GM12878 (cell line): ENCODE results near the gene FAM161A. TPM values are rescaled to one million over a fixed set of nuclear protein-coding genes. Genes with fewer than 3 reads are reported as not detected.

Experiments used
- ATAC-seq: fragments of 200-7000 bp; cut with Tn5 transposase; 3 replicates; pipeline ENCODE4 v1.9.1; 2020; ENCODE audit warnings: mild to moderate bottlenecking, moderate library complexity
- BruUV-seq: library from RNA; stranded (reverse); fragments of 400-500 nt; replicated peaks from 2 replicates; lab custom pipeline; 2021; lab: Mats Ljungman, UMichigan
- CTCF ChIA-PET: fragments of 300-600 bp; sonication (Branson Sonifier 250); formaldehyde crosslinking; extraction: SDS; loops from one replicate; lab custom pipeline; 2021; ENCODE audit warnings: inconsistent platforms; lab: Yijun Ruan, JAX
- POLR2A ChIA-PET: fragments of 350-600 bp; formaldehyde crosslinking; extraction: SDS; loops from one replicate; lab custom pipeline; 2021; ENCODE audit warnings: inconsistent platforms; lab: Charles Lee
- RAD21 ChIA-PET: fragments of 300-600 bp; sonication (Branson Sonifier 250); formaldehyde crosslinking; loops from one replicate; lab custom pipeline; 2023; ENCODE audit warnings: antibody characterized with exemption; ENCODE audit not compliant: unreplicated experiment; lab: Charles Lee
- SMC1A ChIA-PET: fragments of 300-600 bp; sonication (Branson Sonifier 250); formaldehyde crosslinking; loops from one replicate; lab custom pipeline; 2023; ENCODE audit not compliant: unreplicated experiment, uncharacterized antibody; lab: Charles Lee
- DNase-seq: peaks from one replicate; pipeline ENCODE4 v3.0.0-alpha.2; 2011; ENCODE audit warnings: low read depth, low spot score
- FAIRE-seq: peaks from 3 replicates; lab custom pipeline; 2011; peaks lifted over from hg19 to GRCh38; lab: Jason Lieb, UNC
- H2AFZ ChIP-seq: 2 replicates; pipeline ENCODE4 v1.6.0; 2011; ENCODE audit warnings: low read depth, low read length, control low read depth; ENCODE audit not compliant: control insufficient read depth
- H3K27ac ChIP-seq: 2 replicates; pipeline ENCODE4 v1.5.1; 2011; ENCODE audit warnings: control low read depth; ENCODE audit not compliant: control insufficient read depth, insufficient read depth
- H3K27me3 ChIP-seq, 2 experiments: replicated peaks in 1 of 2; 2 replicates each; pipeline versions ENCODE4 v1.6.0 to v1.6.1; 2011; ENCODE audit warnings: low read length in 1 of 2; ENCODE audit not compliant: control insufficient read depth in 2 of 2, insufficient read depth in 2 of 2
- H3K36me3 ChIP-seq, 2 experiments: 2 replicates each; pipeline ENCODE4 v1.5.1; 2011; ENCODE audit warnings: low read length in 1 of 2; ENCODE audit not compliant: control insufficient read depth in 2 of 2, insufficient read depth in 2 of 2
- H3K4me1 ChIP-seq: 2 replicates; pipeline ENCODE4 v1.6.1; 2011; ENCODE audit warnings: mild to moderate bottlenecking, low read length, moderate library complexity, mixed read lengths; ENCODE audit not compliant: control insufficient read depth, insufficient read depth
- H3K4me2 ChIP-seq: 2 replicates; pipeline ENCODE4 v1.6.0; 2011; ENCODE audit warnings: control low read depth; ENCODE audit not compliant: control insufficient read depth, insufficient read depth
- H3K4me3 ChIP-seq: fragments of 200-600 bp; sonication (generic); 2 replicates; pipeline ENCODE4 v1.5.1; 2016
- H3K79me2 ChIP-seq: 2 replicates; pipeline ENCODE4 v1.6.0; 2011; ENCODE audit warnings: low read length; ENCODE audit not compliant: control insufficient read depth, insufficient read depth
- H3K9ac ChIP-seq: 2 replicates; pipeline ENCODE4 v1.8.0; 2011; ENCODE audit warnings: low read length, control low read depth, mixed read lengths; ENCODE audit not compliant: control insufficient read depth, insufficient read depth
- H3K9me3 ChIP-seq: replicated peaks from 3 replicates; pipeline ENCODE4 v1.5.1; 2011; ENCODE audit warnings: mild to moderate bottlenecking, low read length; ENCODE audit not compliant: control insufficient read depth, insufficient read depth
- H4K20me1 ChIP-seq: 2 replicates; pipeline ENCODE4 v1.6.0; 2011; ENCODE audit not compliant: control insufficient read depth, insufficient read depth
- BHLHE40 ChIP-seq, 2 experiments: fragments of 450-650 bp in 1 of 2; IDR thresholded peaks; 2 replicates each; pipeline ENCODE4 v1.6.1; 2011 to 2017; ENCODE audit warnings: low read depth in 2 of 2, borderline replicate concordance in 1 of 2, improper control_type of control experiment in 1 of 2, low read length in 1 of 2, mild to moderate bottlenecking in 1 of 2
- CHD1 ChIP-seq: IDR thresholded peaks from 2 replicates; pipeline ENCODE4 v1.6.1; 2012; ENCODE audit warnings: low read depth, low read length, improper control_type of control experiment
- IRF4 ChIP-seq: IDR thresholded peaks from 2 replicates; pipeline ENCODE4 v1.6.1; 2011; ENCODE audit warnings: low read depth, low read length
- NBN ChIP-seq: fragments of 450-650 bp; IDR thresholded peaks from 2 replicates; pipeline ENCODE4 v1.6.1; 2016
- NFIC ChIP-seq: IDR thresholded peaks from 2 replicates; pipeline ENCODE4 v1.6.1; 2012; ENCODE audit warnings: low read depth, mild to moderate bottlenecking, inconsistent platforms, low read length, moderate library complexity
- NFYA ChIP-seq: IDR thresholded peaks from 2 replicates; pipeline ENCODE4 v1.6.1; 2011; ENCODE audit warnings: low read depth, mild to moderate bottlenecking, low read length, improper control_type of control experiment, borderline replicate concordance
- NR2F1 ChIP-seq: fragments of 450-650 bp; conservative IDR thresholded peaks from 2 replicates; pipeline ENCODE4 v1.6.1; 2017; ENCODE audit warnings: mild to moderate bottlenecking
- RAD51 ChIP-seq: fragments of 450-650 bp; IDR thresholded peaks from 2 replicates; pipeline ENCODE4 v1.6.1; 2016; ENCODE audit warnings: moderate library complexity, mild to moderate bottlenecking, inconsistent platforms
- TCF12 ChIP-seq: IDR thresholded peaks from 2 replicates; pipeline ENCODE4 v1.6.1; 2011; ENCODE audit warnings: low read depth, mild to moderate bottlenecking, low read length
- ZBTB11 ChIP-seq: fragments of 450-650 bp; formaldehyde crosslinking; IDR thresholded peaks from 2 replicates; pipeline ENCODE4 v1.5.0; 2022; ENCODE audit warnings: mild to moderate bottlenecking, missing genetic modification characterization
- WGBS: methylation state at CpG from one replicate; pipeline ENCODE4 v1.1.6; 2016; ENCODE audit warnings: low lambda C conversion rate; ENCODE audit not compliant: insufficient replicate concordance, insufficient coverage; ENCODE audit errors: missing lambda C conversion rate; 5-methylcytosine and 5-hydroxymethylcytosine counted together
- in situ Hi-C: fragments of 300-500 bp; cut with MboI; formaldehyde crosslinking; loops from 9 replicates; pipeline ENCODE4 v1.14.3; 2018; ENCODE audit warnings: mixed read lengths
- intact Hi-C: fragments of 100-400 bp; cut with micrococcal nuclease; formaldehyde crosslinking; loops from one replicate; pipeline ENCODE4 v1.14.2; 2022; ENCODE audit not compliant: unreplicated experiment
- polyA plus RNA-seq, 11 experiments: library from polyadenylated mRNA; depleted of rRNA in 4 of 11; unstranded in 6 of 11; stranded (reverse) in 5 of 11; fragments of >200 nt; fragmentation: Nextera tagmentation in 4 of 11; fragmentation: Illumina TruSeq in 1 of 11; extraction: Ambion mirVana in 4 of 11; extraction: Trizol in 1 of 11; gene quantifications; 1 replicate in 1 of 11; 2 replicates in 10 of 11; pipeline versions ENCODE4 v1.2.1 to v1.2.3, GENCODE V29; 2011 to 2016; ENCODE audit warnings: inconsistent platforms in 2 of 11, missing spikeins in 2 of 11, low read depth in 1 of 11
- total RNA-seq, 4 experiments: library from RNA; depleted of rRNA in 3 of 4; stranded (reverse); fragments of >200 nt in 3 of 4; fragmentation: Illumina TruSeq in 1 of 4; extraction: Trizol in 1 of 4; gene quantifications; 2 replicates each; pipeline versions ENCODE4 v1.2.1 to v1.2.3, GENCODE V29; 2013 to 2021

The FAM161A gene
- total and polyA plus RNA-seq, 10 of the 15 experiments (the other 5 are each of a cell fraction or from before 2014, with no cell fraction given), result 2.2 to 12.2 (median 8.9) TPM

GRCh38 chr2:61841286-61841685 lies 12.6 kb downstream of the FAM161A start:
- H3K4me3 ChIP-seq, result no peak overlapping the region
- H3K36me3 ChIP-seq, result no peaks in the 10 kb centered on the region
- H2AFZ ChIP-seq, result no peak overlapping the region
- H3K4me1 ChIP-seq, result no peaks in the 10 kb centered on the region
- ATAC-seq (no peak), FAIRE-seq (no peak), DNase-seq (no peak)
- in situ Hi-C loops, result no loop called here
- H3K27ac ChIP-seq, result no peak overlapping the region
- BruUV-seq, result no TSS peak
- H3K9ac ChIP-seq, result no peak overlapping the region
- POLR2A ChIA-PET, result no interaction called here
- no peaks in the 10 kb centered on the region for H4K20me1 ChIP-seq
- RAD21 ChIA-PET, result no interaction called here
- H3K79me2 ChIP-seq, result no peaks in the 10 kb centered on the region
- no peak overlapping the region for H3K4me2 ChIP-seq
- CTCF ChIA-PET, result interaction anchor here (2.3 kb wide), 1 partner anchor 49 kb away, joined by 6 read pairs; no protein-coding TSS in a partner anchor
- 98% methylated on average over 3 of the region's 3 CpGs for WGBS
- TF ChIP-seq NFIC, result no peak
- no peaks in the 10 kb centered on the region for H3K9me3 ChIP-seq
- no peaks in the 10 kb centered on the region for H3K27me3 ChIP-seq
- intact Hi-C loops, result no loop called here
- SMC1A ChIA-PET, result interaction anchor here (0.8 to 1.2 kb wide), 2 partner anchors 12 to 33 kb away, joined by 3 read pairs; no protein-coding TSS in a partner anchor

- ChIA-PET CTCF (no interaction called here), RAD21 (no interaction called here)
- ATAC-seq, result no peak
- Histone ChIP-seq H3K27ac (no peak overlapping the region), H3K36me3 (no peaks in the 10 kb centered on the region; a peak in 1 of 4 replicates), H3K9me3 (no peaks in the 10 kb centered on the region), H2AFZ (no peak overlapping the region), H3K4me3 (no peak overlapping the region), H3K4me2 (no peak overlapping the region)
- DNase-seq, result no peak
- 28% methylated on average over 1 of the region's 1 CpG for WGBS
- BruUV-seq, result no TSS peak
- no peak for FAIRE-seq
- intact Hi-C loops, result no loop called here
- TF ChIP-seq NR2F1 (no peak), NFYA (no peak), RAD51 (no peak), CHD1 (no peak), TCF12 (no peak), BHLHE40 (IDR thresholded peaks at IDR 0.05; ENCODE audit: borderline replicate concordance in 1 of 2, low read depth in 2 of 2, low read length in 1 of 2) (no peak), IRF4 (no peak), NBN (no peak), ZBTB11 (no peak)
- TF ChIP-seq, all 136 proteins: peak for 0
- Histone ChIP-seq H3K4me1 (no peaks in the 10 kb centered on the region), H3K27me3 (no peaks in the 10 kb centered on the region), H3K79me2 (no peaks in the 10 kb centered on the region), H4K20me1 (no peaks in the 10 kb centered on the region), H3K9ac (no peak overlapping the region)
- POLR2A ChIA-PET, result interaction anchor here (0.5 kb wide), 1 partner anchor 691 kb away, joined by 3 read pairs; no protein-coding TSS in a partner anchor
- SMC1A ChIA-PET, result interaction anchor here (1.1 kb wide), 1 partner anchor 12 kb away, joined by 3 read pairs; no protein-coding TSS in a partner anchor
- in situ Hi-C loops, result no loop called here
Observed at GRCh38 chr2:61834893-61835292, 19.0 kb downstream of the FAM161A start.
